SK-N-SH (cell line): ENCODE measurements around the gene HBQ1.

Experiments
- CHD2 ChIP-seq: fragments of 150-350 bp; IDR thresholded peaks from 2 replicates; pipeline ENCODE4 v1.6.1; 2018; ENCODE audit warnings: low read length; ENCODE audit not compliant: partially characterized antibody
- EP300 ChIP-seq, 2 experiments: IDR thresholded peaks; 2 replicates each; pipeline versions ENCODE4 v1.4.0 to v1.6.1; 2012; ENCODE audit warnings: borderline replicate concordance in 1 of 2, low read depth in 1 of 2, low read length in 1 of 2
- JUND ChIP-seq: IDR thresholded peaks from 2 replicates; pipeline ENCODE4 v1.4.0; 2012
- MAX ChIP-seq: IDR thresholded peaks from 2 replicates; pipeline ENCODE4 v1.4.0; 2012; ENCODE audit warnings: low read depth
- POLR2AphosphoS5 ChIP-seq: IDR thresholded peaks from 2 replicates; pipeline ENCODE4 v1.6.1; 2012; ENCODE audit warnings: low read depth, low read length
- RAD21 ChIP-seq: IDR thresholded peaks from 2 replicates; pipeline ENCODE4 v1.6.1; 2012; ENCODE audit warnings: mild to moderate bottlenecking, low read length
- RCOR1 ChIP-seq: fragments of 150-350 bp; IDR thresholded peaks from 2 replicates; pipeline ENCODE4 v1.6.1; 2017; ENCODE audit warnings: antibody characterized with exemption, low read length
- REST ChIP-seq: IDR thresholded peaks from 2 replicates; pipeline ENCODE4 v1.6.1; 2012; ENCODE audit warnings: mild to moderate bottlenecking, low read depth, low read length, moderate library complexity
- RFX5 ChIP-seq: IDR thresholded peaks from 2 replicates; pipeline ENCODE4 v1.6.1; 2012; ENCODE audit warnings: mild to moderate bottlenecking, improper control_type of control experiment, low read length
- TF ChIP-seq, protein P1 (sequence below): fragments of 200-600 bp; sonication (generic); IDR thresholded peaks from 2 replicates; pipeline ENCODE4 v1.6.1; 2017; ENCODE audit warnings: antibody characterized with exemption, mild to moderate bottlenecking, moderate library complexity
- TF ChIP-seq, protein P2 (sequence below): fragments of 150-350 bp; IDR thresholded peaks from 2 replicates; pipeline ENCODE4 v1.6.1; 2017; ENCODE audit warnings: antibody characterized with exemption, low read length, low read depth, borderline replicate concordance

DNA sequence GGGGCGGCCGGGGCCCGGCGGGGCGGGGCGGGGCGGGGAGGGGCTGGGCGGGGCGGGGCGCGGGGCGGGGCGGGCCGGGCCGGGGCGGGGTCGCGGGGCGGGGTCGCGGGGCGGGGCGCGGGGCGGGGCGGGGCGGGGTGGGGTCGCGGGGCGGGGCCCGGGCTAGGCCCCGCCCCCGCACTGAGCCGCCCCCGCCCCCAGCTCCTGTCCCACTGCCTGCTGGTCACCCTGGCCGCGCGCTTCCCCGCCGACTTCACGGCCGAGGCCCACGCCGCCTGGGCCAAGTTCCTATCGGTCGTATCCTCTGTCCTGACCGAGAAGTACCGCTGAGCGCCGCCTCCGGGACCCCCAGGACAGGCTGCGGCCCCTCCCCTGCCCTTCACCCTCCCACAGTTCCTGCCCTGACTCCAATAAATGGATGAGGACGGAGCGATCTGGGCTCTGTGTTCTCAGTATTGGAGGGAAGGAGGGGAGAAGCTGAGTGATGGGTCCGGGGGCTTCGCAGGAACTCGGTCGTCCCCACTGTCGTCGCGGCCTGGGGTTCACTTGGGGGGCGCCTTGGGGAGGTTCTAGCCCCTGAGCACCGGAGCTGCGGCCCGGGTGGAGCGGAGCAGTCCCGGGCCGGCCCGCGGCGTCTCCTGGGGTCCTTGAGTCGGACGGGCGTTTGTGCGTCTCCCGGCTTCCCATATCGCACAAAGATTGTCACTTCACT, 15.3 kb upstream of the HBQ1 start:
- TF ChIP-seq, protein P1, sequence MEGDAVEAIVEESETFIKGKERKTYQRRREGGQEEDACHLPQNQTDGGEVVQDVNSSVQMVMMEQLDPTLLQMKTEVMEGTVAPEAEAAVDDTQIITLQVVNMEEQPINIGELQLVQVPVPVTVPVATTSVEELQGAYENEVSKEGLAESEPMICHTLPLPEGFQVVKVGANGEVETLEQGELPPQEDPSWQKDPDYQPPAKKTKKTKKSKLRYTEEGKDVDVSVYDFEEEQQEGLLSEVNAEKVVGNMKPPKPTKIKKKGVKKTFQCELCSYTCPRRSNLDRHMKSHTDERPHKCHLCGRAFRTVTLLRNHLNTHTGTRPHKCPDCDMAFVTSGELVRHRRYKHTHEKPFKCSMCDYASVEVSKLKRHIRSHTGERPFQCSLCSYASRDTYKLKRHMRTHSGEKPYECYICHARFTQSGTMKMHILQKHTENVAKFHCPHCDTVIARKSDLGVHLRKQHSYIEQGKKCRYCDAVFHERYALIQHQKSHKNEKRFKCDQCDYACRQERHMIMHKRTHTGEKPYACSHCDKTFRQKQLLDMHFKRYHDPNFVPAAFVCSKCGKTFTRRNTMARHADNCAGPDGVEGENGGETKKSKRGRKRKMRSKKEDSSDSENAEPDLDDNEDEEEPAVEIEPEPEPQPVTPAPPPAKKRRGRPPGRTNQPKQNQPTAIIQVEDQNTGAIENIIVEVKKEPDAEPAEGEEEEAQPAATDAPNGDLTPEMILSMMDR, result no peak
- TF ChIP-seq RFX5, result no peak
- no peak for TF ChIP-seq MAX
- no peak for TF ChIP-seq REST
- no peak for TF ChIP-seq RAD21
- no peak for TF ChIP-seq CHD2
- no peak for TF ChIP-seq POLR2AphosphoS5
- TF ChIP-seq EP300 (IDR thresholded peaks at IDR 0.05; ENCODE audit: borderline replicate concordance in 1 of 2, low read depth in 1 of 2, low read length in 1 of 2), result no peak
- TF ChIP-seq JUND, result no peak
- TF ChIP-seq RCOR1, result no peak
- TF ChIP-seq, protein P2, sequence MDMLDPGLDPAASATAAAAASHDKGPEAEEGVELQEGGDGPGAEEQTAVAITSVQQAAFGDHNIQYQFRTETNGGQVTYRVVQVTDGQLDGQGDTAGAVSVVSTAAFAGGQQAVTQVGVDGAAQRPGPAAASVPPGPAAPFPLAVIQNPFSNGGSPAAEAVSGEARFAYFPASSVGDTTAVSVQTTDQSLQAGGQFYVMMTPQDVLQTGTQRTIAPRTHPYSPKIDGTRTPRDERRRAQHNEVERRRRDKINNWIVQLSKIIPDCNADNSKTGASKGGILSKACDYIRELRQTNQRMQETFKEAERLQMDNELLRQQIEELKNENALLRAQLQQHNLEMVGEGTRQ, result no peak
